ENCODE results near the gene NPSR1.
"Not testable (repeated sequence)": the region's sequence is repeated elsewhere in the genome, so short reads cannot be mapped to it uniquely, and the experiment has no call there.

Gene NPSR1

GRCh38 chr7:34858444-34858843 is 200.4 kb downstream of the NPSR1 start:
- DNase-seq; H3K4me1 Mint-ChIP-seq (ENCODE audit: low read depth in 2 of 2); ATAC-seq (replicated peaks); H3K27ac Mint-ChIP-seq; H3K9me3 Mint-ChIP-seq; H3K36me3 Mint-ChIP-seq (ENCODE audit: insufficient read depth); H3K4me3 Mint-ChIP-seq: not testable (repeated sequence)
- H3K27me3 Mint-ChIP-seq: peaks cover 29 to 32% of the 10 kb centered on the region in 2 donors

- not testable (repeated sequence) for H3K4me3 Mint-ChIP-seq; H3K4me1 Mint-ChIP-seq (ENCODE audit: low read depth in 2 of 2); H3K9me3 Mint-ChIP-seq; ATAC-seq (replicated peaks); DNase-seq; H3K27ac Mint-ChIP-seq; H3K36me3 Mint-ChIP-seq (ENCODE audit: insufficient read depth)
- peaks cover 30 to 32% of the 10 kb centered on the region in 2 donors for H3K27me3 Mint-ChIP-seq
These were observed 201.3 kb downstream of the NPSR1 start for GRCh38 chr7:34859281-34859680.

- H3K36me3 Mint-ChIP-seq (ENCODE audit: insufficient read depth); H3K4me1 Mint-ChIP-seq (ENCODE audit: low read depth in 2 of 2); H3K4me3 Mint-ChIP-seq; H3K27ac Mint-ChIP-seq; H3K9me3 Mint-ChIP-seq; ATAC-seq (replicated peaks); DNase-seq: not testable (repeated sequence)
- H3K27me3 Mint-ChIP-seq: peaks cover 23 to 34% of the 10 kb centered on the region in 2 donors
These were observed 208.2 kb downstream of the NPSR1 start for GRCh38 chr7:34866222-34866621.

GRCh38 chr7:34867341-34867740 is 209.3 kb downstream of the NPSR1 start:
- not testable (repeated sequence) for H3K36me3 Mint-ChIP-seq (ENCODE audit: insufficient read depth); H3K4me1 Mint-ChIP-seq (ENCODE audit: low read depth in 2 of 2); H3K4me3 Mint-ChIP-seq; ATAC-seq (replicated peaks); H3K27ac Mint-ChIP-seq; H3K9me3 Mint-ChIP-seq; DNase-seq
- peaks cover 12 to 22% of the 10 kb centered on the region in 2 donors for H3K27me3 Mint-ChIP-seq

GRCh38 chr7:34868602-34869001 is 210.6 kb downstream of the NPSR1 start:
- DNase-seq; H3K36me3 Mint-ChIP-seq (ENCODE audit: insufficient read depth); ATAC-seq (replicated peaks); H3K4me1 Mint-ChIP-seq (ENCODE audit: low read depth in 2 of 2); H3K9me3 Mint-ChIP-seq; H3K27ac Mint-ChIP-seq; H3K4me3 Mint-ChIP-seq: not testable (repeated sequence)
- H3K27me3 Mint-ChIP-seq: peaks cover 5 to 11% of the 10 kb centered on the region in 2 donors

- ATAC-seq (replicated peaks): no peak
- Mint-ChIP-seq H3K9me3 (peaks cover 0 to 2% of the 10 kb centered on the region in 2 donors), H3K27me3 (peaks cover 5 to 11% of the 10 kb centered on the region in 2 donors), H3K4me3 (no peak overlapping the region), H3K36me3 (ENCODE audit: insufficient read depth) (no peaks in the 10 kb centered on the region), H3K4me1 (ENCODE audit: low read depth in 2 of 2) (no peaks in the 10 kb centered on the region), H3K27ac (no peak overlapping the region)
- no peak for DNase-seq
These were observed 211.0 kb downstream of the NPSR1 start for GRCh38 chr7:34869057-34869456.

- H3K4me1 Mint-ChIP-seq (ENCODE audit: low read depth in 2 of 2); H3K36me3 Mint-ChIP-seq (ENCODE audit: insufficient read depth); DNase-seq; H3K27ac Mint-ChIP-seq; H3K9me3 Mint-ChIP-seq; H3K4me3 Mint-ChIP-seq; ATAC-seq (replicated peaks): not testable (repeated sequence)
- H3K27me3 Mint-ChIP-seq: peaks cover 11% of the 10 kb centered on the region in 2 donors
These were observed 212.0 kb downstream of the NPSR1 start for GRCh38 chr7:34870041-34870440.

- not testable (repeated sequence) for H3K27ac Mint-ChIP-seq; H3K4me3 Mint-ChIP-seq; H3K4me1 Mint-ChIP-seq (ENCODE audit: low read depth in 2 of 2); H3K9me3 Mint-ChIP-seq; H3K36me3 Mint-ChIP-seq (ENCODE audit: insufficient read depth); ATAC-seq (replicated peaks); DNase-seq
- peaks cover 16 to 22% of the 10 kb centered on the region in 2 donors for H3K27me3 Mint-ChIP-seq
These were observed 216.3 kb downstream of the NPSR1 start for GRCh38 chr7:34874329-34874728.

- no peak overlapping the region for H3K4me3 Mint-ChIP-seq
- H3K9me3 Mint-ChIP-seq: peaks cover 0 to 2% of the 10 kb centered on the region in 2 donors
- H3K4me1 Mint-ChIP-seq (ENCODE audit: low read depth in 2 of 2): no peaks in the 10 kb centered on the region
- H3K36me3 Mint-ChIP-seq (ENCODE audit: insufficient read depth): no peaks in the 10 kb centered on the region
- ATAC-seq (replicated peaks) (no peak), DNase-seq (no peak)
- no peak overlapping the region for H3K27ac Mint-ChIP-seq
- H3K27me3 Mint-ChIP-seq: peaks cover 16 to 22% of the 10 kb centered on the region in 2 donors
These were observed 217.5 kb downstream of the NPSR1 start for GRCh38 chr7:34875481-34875880.

- ATAC-seq (replicated peaks); H3K9me3 Mint-ChIP-seq; H3K4me3 Mint-ChIP-seq; H3K27ac Mint-ChIP-seq; DNase-seq; H3K4me1 Mint-ChIP-seq (ENCODE audit: low read depth in 2 of 2); H3K36me3 Mint-ChIP-seq (ENCODE audit: insufficient read depth): not testable (repeated sequence)
- H3K27me3 Mint-ChIP-seq: peaks cover 16 to 22% of the 10 kb centered on the region in 2 donors
These were observed 221.1 kb downstream of the NPSR1 start for GRCh38 chr7:34878944-34879735.

GRCh38 chr7:34879871-34880270 is 221.9 kb downstream of the NPSR1 start:
- no peaks in the 10 kb centered on the region for H3K4me1 Mint-ChIP-seq (ENCODE audit: low read depth in 2 of 2)
- H3K9me3 Mint-ChIP-seq: no peaks in the 10 kb centered on the region
- peaks cover 16 to 18% of the 10 kb centered on the region in 2 donors for H3K27me3 Mint-ChIP-seq
- DNase-seq (no peak), ATAC-seq (replicated peaks) (no peak)
- no peaks in the 10 kb centered on the region for H3K36me3 Mint-ChIP-seq (ENCODE audit: insufficient read depth)
- H3K27ac Mint-ChIP-seq: no peak overlapping the region
- H3K4me3 Mint-ChIP-seq: no peak overlapping the region

GRCh38 chr7:34883855-34884254 is 225.8 kb downstream of the NPSR1 start:
- ATAC-seq (replicated peaks): not testable (repeated sequence)

GRCh38 chr7:34886856-34887255 is 228.8 kb downstream of the NPSR1 start:
- Mint-ChIP-seq H3K4me1 (ENCODE audit: low read depth in 2 of 2) (no peaks in the 10 kb centered on the region), H3K27me3 (peaks cover 22 to 33% of the 10 kb centered on the region in 2 donors), H3K9me3 (no peaks in the 10 kb centered on the region), H3K4me3 (no peak overlapping the region), H3K36me3 (ENCODE audit: insufficient read depth) (no peaks in the 10 kb centered on the region), H3K27ac (no peak overlapping the region)
- DNase-seq (no peak), ATAC-seq (replicated peaks) (no peak)

More at GRCh38 chr7:34883855-34884254, 225.8 kb downstream of the NPSR1 start:
- DNase-seq; H3K36me3 Mint-ChIP-seq (ENCODE audit: insufficient read depth); H3K9me3 Mint-ChIP-seq; H3K4me3 Mint-ChIP-seq; H3K27ac Mint-ChIP-seq; H3K4me1 Mint-ChIP-seq (ENCODE audit: low read depth in 2 of 2): not testable (repeated sequence)
- peaks cover 5 to 13% of the 10 kb centered on the region in 2 donors for H3K27me3 Mint-ChIP-seq

GRCh38 chr7:34889951-34890350 is 231.9 kb downstream of the NPSR1 start:
- Mint-ChIP-seq H3K4me3 (no peak overlapping the region), H3K4me1 (ENCODE audit: low read depth in 2 of 2) (no peaks in the 10 kb centered on the region), H3K27me3 (peaks cover 27 to 39% of the 10 kb centered on the region in 2 donors), H3K9me3 (peaks cover 0 to 4% of the 10 kb centered on the region in 2 donors), H3K27ac (no peak overlapping the region), H3K36me3 (ENCODE audit: insufficient read depth) (no peaks in the 10 kb centered on the region)
- DNase-seq (no peak), ATAC-seq (replicated peaks) (no peak)
